ENCODE measurements around the gene GPATCH4. TPM values are rescaled to one million over a fixed set of nuclear protein-coding genes. Genes with fewer than 3 reads are reported as not detected.

Gene GPATCH4
- total RNA-seq, 1 experiment from 2014 or later, result 39.4 TPM

DNA sequence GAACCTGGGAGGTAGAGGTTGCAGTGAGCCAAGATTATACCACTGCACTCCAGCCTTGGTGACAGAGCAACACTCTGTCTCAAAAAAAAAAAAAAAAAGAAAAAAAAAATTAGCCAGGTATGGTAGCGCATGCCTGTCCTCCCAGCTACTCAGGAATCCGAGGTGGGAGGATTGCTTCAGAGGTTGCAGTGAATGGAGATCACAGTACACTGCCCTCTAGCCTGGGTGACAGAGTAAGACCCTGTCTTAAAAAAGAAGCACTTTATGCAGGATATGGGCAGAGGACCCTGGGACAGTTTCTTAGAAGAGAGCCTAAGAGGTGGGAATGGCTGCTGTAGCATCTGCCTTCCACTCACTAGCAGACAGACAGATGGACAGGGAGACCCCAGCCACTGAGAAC lies 51.9 kb downstream of the GPATCH4 start:
- Histone ChIP-seq H3K4me2 (ENCODE audit: low read length) (no peak overlapping the region), H3K36me3 (ENCODE audit: control insufficient read depth in 1 of 2, insufficient read depth in 2 of 2, low read length in 2 of 2) (peaks cover 10 to 13% of the 10 kb centered on the region in 2 experiments; a peak in 3 of 4 replicates), H2AFZ (ENCODE audit: low read depth, low read length, poor library complexity, severe bottlenecking) (no peak overlapping the region), H3K9me3 (ENCODE audit: control insufficient read depth in 1 of 2, insufficient read depth in 1 of 2, low read depth in 1 of 2, low read length in 2 of 2) (no peaks in the 10 kb centered on the region), H3K9ac (ENCODE audit: low read length) (no peak overlapping the region), H3K27me3 (ENCODE audit: insufficient read depth, low read length) (no peaks in the 10 kb centered on the region), H3K27ac (ENCODE audit: low read depth, low read length) (no peak overlapping the region), H4K20me1 (ENCODE audit: insufficient read depth) (no peaks in the 10 kb centered on the region), H3K9me2 (ENCODE audit: insufficient read depth) (no peaks in the 10 kb centered on the region), H3K4me1 (ENCODE audit: control insufficient read depth in 1 of 2, insufficient read depth in 2 of 2, low read length in 2 of 2) (peaks cover 0 to 17% of the 10 kb centered on the region in 2 experiments; a peak in 2 of 4 replicates), H3K79me2 (ENCODE audit: insufficient read depth, low read length) (no peaks in the 10 kb centered on the region), H3K4me3 (replicated peaks in 1 of 2; ENCODE audit: low read depth in 1 of 2, low read length in 2 of 2) (no peak overlapping the region)
- no peak for TF ChIP-seq SRF (IDR thresholded peaks at IDR 0.05; ENCODE audit: low read depth)
- no peak for TF ChIP-seq RAD21 (IDR thresholded peaks at IDR 0.05; ENCODE audit: low read depth)
- TF ChIP-seq EGR1 (IDR thresholded peaks at IDR 0.05; ENCODE audit: low read depth), result no peak
- TF ChIP-seq FOSL1 (IDR thresholded peaks at IDR 0.05; ENCODE audit: low read depth), result no peak
- no peak for TF ChIP-seq EZH2phosphoT487 (IDR thresholded peaks at IDR 0.05; ENCODE audit: borderline replicate concordance)
- TF ChIP-seq MAX (IDR thresholded peaks at IDR 0.05), result no peak
- intact Hi-C loops (cut with micrococcal nuclease), result no loop called here
- DNase-seq (ENCODE audit: low read depth, low spot score), result no peak
- ChIA-PET POLR2A (no interaction called here), CTCF (no interaction called here), RAD21 (ENCODE audit: low non-redundant PET in 1 of 2, low total read pairs in 2 of 2, uncharacterized antibody in 2 of 2, unreplicated experiment in 2 of 2) (no interaction called here)
- BruUV-seq (replicated peaks), result no TSS peak
- ATAC-seq, result no peak

GRCh38 chr1:156547982-156548381 lies 53.3 kb downstream of the GPATCH4 start:
- no peak for ATAC-seq
- TF ChIP-seq ELF1 (IDR thresholded peaks at IDR 0.05; ENCODE audit: borderline replicate concordance, low read depth), result no peak
- TF ChIP-seq CBX3 (IDR thresholded peaks at IDR 0.05; ENCODE audit: low read depth), result no peak
- no peak for TF ChIP-seq SP1 (IDR thresholded peaks at IDR 0.05; ENCODE audit: low read depth)
- TF ChIP-seq, protein P1, sequence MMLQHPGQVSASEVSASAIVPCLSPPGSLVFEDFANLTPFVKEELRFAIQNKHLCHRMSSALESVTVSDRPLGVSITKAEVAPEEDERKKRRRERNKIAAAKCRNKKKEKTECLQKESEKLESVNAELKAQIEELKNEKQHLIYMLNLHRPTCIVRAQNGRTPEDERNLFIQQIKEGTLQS (IDR thresholded peaks at IDR 0.05), result no peak
- TF ChIP-seq POLR2A (IDR thresholded peaks at IDR 0.05; ENCODE audit: borderline replicate concordance, extremely low read depth, insufficient read depth, insufficient read length), result no peak
- TF ChIP-seq EGR1 (IDR thresholded peaks at IDR 0.05; ENCODE audit: low read depth), result no peak
- no peak for TF ChIP-seq YY1 (IDR thresholded peaks at IDR 0.05; ENCODE audit: extremely low read depth, insufficient replicate concordance, low read depth, low read length)
- TF ChIP-seq TCF7L2 (IDR thresholded peaks at IDR 0.05; ENCODE audit: borderline replicate concordance, extremely low read depth, insufficient read depth, insufficient read length), result no peak
- no peak for TF ChIP-seq FOSL1 (IDR thresholded peaks at IDR 0.05; ENCODE audit: low read depth)
- TF ChIP-seq, protein P2, sequence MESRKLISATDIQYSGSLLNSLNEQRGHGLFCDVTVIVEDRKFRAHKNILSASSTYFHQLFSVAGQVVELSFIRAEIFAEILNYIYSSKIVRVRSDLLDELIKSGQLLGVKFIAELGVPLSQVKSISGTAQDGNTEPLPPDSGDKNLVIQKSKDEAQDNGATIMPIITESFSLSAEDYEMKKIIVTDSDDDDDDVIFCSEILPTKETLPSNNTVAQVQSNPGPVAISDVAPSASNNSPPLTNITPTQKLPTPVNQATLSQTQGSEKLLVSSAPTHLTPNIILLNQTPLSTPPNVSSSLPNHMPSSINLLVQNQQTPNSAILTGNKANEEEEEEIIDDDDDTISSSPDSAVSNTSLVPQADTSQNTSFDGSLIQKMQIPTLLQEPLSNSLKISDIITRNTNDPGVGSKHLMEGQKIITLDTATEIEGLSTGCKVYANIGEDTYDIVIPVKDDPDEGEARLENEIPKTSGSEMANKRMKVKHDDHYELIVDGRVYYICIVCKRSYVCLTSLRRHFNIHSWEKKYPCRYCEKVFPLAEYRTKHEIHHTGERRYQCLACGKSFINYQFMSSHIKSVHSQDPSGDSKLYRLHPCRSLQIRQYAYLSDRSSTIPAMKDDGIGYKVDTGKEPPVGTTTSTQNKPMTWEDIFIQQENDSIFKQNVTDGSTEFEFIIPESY (IDR thresholded peaks at IDR 0.05; ENCODE audit: extremely low read depth, insufficient replicate concordance, low read length), result no peak
- TF ChIP-seq JUND (IDR thresholded peaks at IDR 0.05), result no peak
- TF ChIP-seq SIN3A (IDR thresholded peaks at IDR 0.05; ENCODE audit: low read depth), result no peak
- TF ChIP-seq CTCF (IDR thresholded peaks at IDR 0.05 in 2 of 3, conservative IDR thresholded peaks at IDR 0.05 in 1 of 3; ENCODE audit: borderline replicate concordance in 1 of 3, insufficient read depth in 1 of 3, low read depth in 2 of 3, low read length in 2 of 3), result no peak
- DNase-seq (ENCODE audit: low read depth, low spot score), result no peak
- Histone ChIP-seq H3K36me3 (ENCODE audit: control insufficient read depth in 1 of 2, insufficient read depth in 2 of 2, low read length in 2 of 2) (peaks cover 7 to 10% of the 10 kb centered on the region in 2 experiments; a peak in 3 of 4 replicates), H3K9me3 (ENCODE audit: control insufficient read depth in 1 of 2, insufficient read depth in 1 of 2, low read depth in 1 of 2, low read length in 2 of 2) (no peaks in the 10 kb centered on the region), H3K4me2 (ENCODE audit: low read length) (no peak overlapping the region), H3K9ac (ENCODE audit: low read length) (no peak overlapping the region), H3K4me3 (replicated peaks in 1 of 2; ENCODE audit: low read depth in 1 of 2, low read length in 2 of 2) (no peak overlapping the region), H3K27me3 (ENCODE audit: insufficient read depth, low read length) (no peaks in the 10 kb centered on the region), H3K4me1 (ENCODE audit: control insufficient read depth in 1 of 2, insufficient read depth in 2 of 2, low read length in 2 of 2) (peaks cover 0 to 15% of the 10 kb centered on the region in 2 experiments; a peak in 2 of 4 replicates), H3K27ac (ENCODE audit: low read depth, low read length) (no peak overlapping the region), H3K9me2 (ENCODE audit: insufficient read depth) (no peaks in the 10 kb centered on the region), H3K79me2 (ENCODE audit: insufficient read depth, low read length) (no peaks in the 10 kb centered on the region), H2AFZ (ENCODE audit: low read depth, low read length, poor library complexity, severe bottlenecking) (no peak overlapping the region), H4K20me1 (ENCODE audit: insufficient read depth) (no peaks in the 10 kb centered on the region)
- POLR2A ChIA-PET, result no interaction called here
- no TSS peak for BruUV-seq (replicated peaks)
- intact Hi-C loops (cut with micrococcal nuclease), result no loop called here
- CTCF ChIA-PET, result no interaction called here
- RAD21 ChIA-PET (ENCODE audit: low non-redundant PET in 1 of 2, low total read pairs in 2 of 2, uncharacterized antibody in 2 of 2, unreplicated experiment in 2 of 2), result no interaction called here

Data from HCT116 (cell line).